Endothelial cell of umbilical vein (primary cell): Measurements from ENCODE around the gene MAPK8.

Experiments used
- GATA2 ChIP-seq: IDR thresholded peaks from 2 replicates; pipeline ENCODE4 v1.7.0; 2011; ENCODE audit warnings: low read depth, mild to moderate bottlenecking, moderate library complexity, mixed read lengths, low read length; ENCODE audit not compliant: insufficient read length, insufficient read depth
- JUN ChIP-seq: IDR thresholded peaks from 2 replicates; pipeline ENCODE4 v1.6.1; 2011; ENCODE audit warnings: borderline replicate concordance, low read depth; ENCODE audit not compliant: insufficient read length, insufficient read depth
- MYC ChIP-seq: IDR thresholded peaks from one replicate; pipeline ENCODE4 v1.6.1; 2011; ENCODE audit warnings: mild to moderate bottlenecking, low read depth, low read length
- POLR2A ChIP-seq: IDR thresholded peaks from 2 replicates; pipeline ENCODE4 v1.6.1; 2012; ENCODE audit warnings: low read depth, mild to moderate bottlenecking, control low read depth, low read length
- POLR2AphosphoS5 ChIP-seq: IDR thresholded peaks from 2 replicates; pipeline ENCODE4 v1.6.1; 2012; ENCODE audit warnings: low read depth, mild to moderate bottlenecking, control low read depth, low read length, moderate library complexity; ENCODE audit not compliant: insufficient read depth
- TF ChIP-seq, protein P1 (sequence below), 2 donors: IDR thresholded peaks; 1 replicate in 1 of 2; 2 replicates in 1 of 2; pipeline ENCODE4 v1.5.1; 2011; ENCODE audit warnings: low read length in 2 of 2, mild to moderate bottlenecking in 2 of 2, moderate library complexity in 2 of 2, control low read depth in 1 of 2, inconsistent platforms in 1 of 2, low read depth in 1 of 2; ENCODE audit not compliant: insufficient read depth in 1 of 2; ENCODE audit errors: extremely low read depth in 1 of 2
- TF ChIP-seq, protein P2 (sequence below): IDR thresholded peaks from 2 replicates; pipeline ENCODE4 v1.6.1; 2011; ENCODE audit not compliant: insufficient read depth, insufficient read length

DNA sequence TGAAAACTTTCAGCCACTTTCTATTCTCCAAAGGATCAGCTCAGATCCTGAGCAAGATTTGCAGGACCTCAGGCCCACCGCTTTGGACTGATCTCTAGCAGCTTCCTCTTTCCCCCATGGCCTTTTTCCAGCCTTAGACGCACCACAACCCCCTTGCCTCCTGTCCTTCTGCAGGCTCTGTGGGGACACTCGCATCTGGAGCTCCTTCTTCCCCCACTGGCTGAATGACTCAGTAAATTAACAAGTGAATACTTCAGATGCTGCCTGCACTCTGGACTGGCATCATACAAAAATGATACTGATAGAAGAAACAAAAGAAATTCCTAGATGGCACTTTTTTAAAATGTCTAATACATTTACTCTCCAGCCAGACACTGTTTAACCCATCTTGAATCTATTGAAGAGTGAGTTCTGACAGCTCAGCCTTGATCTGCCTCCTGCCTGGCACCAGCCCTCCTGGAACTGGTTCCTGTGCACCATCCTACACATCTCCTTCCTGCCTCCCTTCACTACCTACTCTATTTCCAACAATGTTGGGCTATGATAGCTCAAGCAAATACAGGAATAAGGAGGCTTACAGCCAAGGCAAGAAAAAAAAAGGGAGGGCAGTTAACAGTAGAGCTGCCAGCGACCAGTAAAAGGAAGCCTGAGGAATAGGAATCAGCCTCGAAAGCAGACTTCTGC is 35.3 kb upstream of the MAPK8 start:
- TF ChIP-seq, protein P1, sequence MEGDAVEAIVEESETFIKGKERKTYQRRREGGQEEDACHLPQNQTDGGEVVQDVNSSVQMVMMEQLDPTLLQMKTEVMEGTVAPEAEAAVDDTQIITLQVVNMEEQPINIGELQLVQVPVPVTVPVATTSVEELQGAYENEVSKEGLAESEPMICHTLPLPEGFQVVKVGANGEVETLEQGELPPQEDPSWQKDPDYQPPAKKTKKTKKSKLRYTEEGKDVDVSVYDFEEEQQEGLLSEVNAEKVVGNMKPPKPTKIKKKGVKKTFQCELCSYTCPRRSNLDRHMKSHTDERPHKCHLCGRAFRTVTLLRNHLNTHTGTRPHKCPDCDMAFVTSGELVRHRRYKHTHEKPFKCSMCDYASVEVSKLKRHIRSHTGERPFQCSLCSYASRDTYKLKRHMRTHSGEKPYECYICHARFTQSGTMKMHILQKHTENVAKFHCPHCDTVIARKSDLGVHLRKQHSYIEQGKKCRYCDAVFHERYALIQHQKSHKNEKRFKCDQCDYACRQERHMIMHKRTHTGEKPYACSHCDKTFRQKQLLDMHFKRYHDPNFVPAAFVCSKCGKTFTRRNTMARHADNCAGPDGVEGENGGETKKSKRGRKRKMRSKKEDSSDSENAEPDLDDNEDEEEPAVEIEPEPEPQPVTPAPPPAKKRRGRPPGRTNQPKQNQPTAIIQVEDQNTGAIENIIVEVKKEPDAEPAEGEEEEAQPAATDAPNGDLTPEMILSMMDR (IDR thresholded peaks at IDR 0.05; ENCODE audit: extremely low read depth in 1 of 2, insufficient read depth in 1 of 2, low read depth in 1 of 2, low read length in 2 of 2) = no peak
- no peak for TF ChIP-seq POLR2A
- TF ChIP-seq, protein P2, sequence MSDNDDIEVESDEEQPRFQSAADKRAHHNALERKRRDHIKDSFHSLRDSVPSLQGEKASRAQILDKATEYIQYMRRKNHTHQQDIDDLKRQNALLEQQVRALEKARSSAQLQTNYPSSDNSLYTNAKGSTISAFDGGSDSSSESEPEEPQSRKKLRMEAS = no peak
- no peak for TF ChIP-seq POLR2AphosphoS5
- TF ChIP-seq JUN = no peak
- TF ChIP-seq GATA2 = no peak
- TF ChIP-seq MYC = no peak
